ENCODE data around the gene KLHDC7B.

The KLHDC7B gene

GRCh38 chr22:50542416-50542927 is 3.2 kb upstream of the KLHDC7B start:
- H3K4me2 ChIP-seq (ENCODE audit: low read length) = peak overlapping the region; percentile 72
- H3K4me3 ChIP-seq (ENCODE audit: low read length) = peak overlapping the region; percentile 50
- no peaks in the 10 kb centered on the region for H3K9me2 ChIP-seq (replicated peaks; ENCODE audit: control insufficient read depth, low read length)
- no peaks in the 10 kb centered on the region for H3K36me3 ChIP-seq (ENCODE audit: control insufficient read depth, low read length)
- H3K9me3 ChIP-seq (ENCODE audit: control insufficient read depth, insufficient read depth, low read length) = no peaks in the 10 kb centered on the region
- peaks cover 37% of the 10 kb centered on the region for H3F3A ChIP-seq (ENCODE audit: control insufficient read depth, insufficient read depth)
- H4K20me1 ChIP-seq (ENCODE audit: control insufficient read depth, insufficient read depth, low read depth, low read length) = no peaks in the 10 kb centered on the region
- H3K4me1 ChIP-seq (ENCODE audit: control insufficient read depth, low read length) = peaks cover 70% of the 10 kb centered on the region
- H3K79me2 ChIP-seq (ENCODE audit: control insufficient read depth, low read length) = no peaks in the 10 kb centered on the region
- no peaks in the 10 kb centered on the region for H3K27me3 ChIP-seq (ENCODE audit: control insufficient read depth, low read length)
- peak overlapping the region; percentile 94 for H3K27ac ChIP-seq (ENCODE audit: low read depth, low read length)
- TF ChIP-seq EZH2phosphoT487 (IDR thresholded peaks at IDR 0.05; ENCODE audit: borderline replicate concordance, low read length) = no peak
- peak; percentile 20 for TF ChIP-seq CTCF (IDR thresholded peaks at IDR 0.05; ENCODE audit: low read depth, low read length, poor library complexity, severe bottlenecking)

GRCh38 chr22:50544078-50544745 is 1.5 kb upstream of the KLHDC7B start:
- H3K9me3 ChIP-seq (ENCODE audit: control insufficient read depth, insufficient read depth, low read length) = no peaks in the 10 kb centered on the region
- no peaks in the 10 kb centered on the region for H3K79me2 ChIP-seq (ENCODE audit: control insufficient read depth, low read length)
- peaks cover 67% of the 10 kb centered on the region for H3K4me1 ChIP-seq (ENCODE audit: control insufficient read depth, low read length)
- peak overlapping the region; percentile 42 for H3K4me3 ChIP-seq (ENCODE audit: low read length)
- peak; percentile 83 for TF ChIP-seq CTCF (IDR thresholded peaks at IDR 0.05; ENCODE audit: low read depth, low read length, poor library complexity, severe bottlenecking)
- no peak for TF ChIP-seq EZH2phosphoT487 (IDR thresholded peaks at IDR 0.05; ENCODE audit: borderline replicate concordance, low read length)
- no peaks in the 10 kb centered on the region for H3K36me3 ChIP-seq (ENCODE audit: control insufficient read depth, low read length)
- H3K4me2 ChIP-seq (ENCODE audit: low read length) = peak overlapping the region; percentile 55
- H3K27me3 ChIP-seq (ENCODE audit: control insufficient read depth, low read length) = no peaks in the 10 kb centered on the region
- H3F3A ChIP-seq (ENCODE audit: control insufficient read depth, insufficient read depth) = peaks cover 36% of the 10 kb centered on the region
- H3K9me2 ChIP-seq (replicated peaks; ENCODE audit: control insufficient read depth, low read length) = no peaks in the 10 kb centered on the region
- H4K20me1 ChIP-seq (ENCODE audit: control insufficient read depth, insufficient read depth, low read depth, low read length) = no peaks in the 10 kb centered on the region
- H3K27ac ChIP-seq (ENCODE audit: low read depth, low read length) = no peak overlapping the region

DNA sequence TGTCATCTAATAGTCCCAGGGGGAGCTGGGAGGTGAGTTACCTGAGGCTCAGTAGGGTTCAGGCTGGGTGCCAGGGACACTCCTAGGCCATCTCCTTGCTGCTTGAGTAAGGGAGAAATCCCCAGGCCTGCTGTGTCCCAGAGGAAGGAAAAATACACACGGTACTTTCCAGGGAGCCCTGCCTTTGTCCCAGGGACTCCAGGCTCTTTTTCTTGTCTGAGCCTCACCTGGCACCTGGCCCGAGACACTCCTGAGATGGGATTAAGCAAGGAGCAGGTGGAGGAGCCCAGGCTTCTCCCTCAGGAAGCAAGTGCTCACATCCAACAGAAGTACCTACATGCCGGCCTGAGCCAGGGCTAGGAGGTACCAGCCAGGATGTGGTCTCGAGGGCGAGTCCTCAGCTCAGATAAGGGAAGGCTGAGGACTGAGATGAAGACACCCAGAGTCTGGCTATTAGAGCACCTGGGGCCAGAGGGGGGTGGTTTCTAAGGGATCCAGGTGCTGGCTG is 899 bp upstream of the KLHDC7B start:
- Histone ChIP-seq H4K20me1 (ENCODE audit: control insufficient read depth, insufficient read depth, low read depth, low read length) (no peaks in the 10 kb centered on the region), H3F3A (ENCODE audit: control insufficient read depth, insufficient read depth) (peaks cover 32% of the 10 kb centered on the region), H3K27me3 (ENCODE audit: control insufficient read depth, low read length) (no peaks in the 10 kb centered on the region), H3K36me3 (ENCODE audit: control insufficient read depth, low read length) (no peaks in the 10 kb centered on the region), H3K9me3 (ENCODE audit: control insufficient read depth, insufficient read depth, low read length) (no peaks in the 10 kb centered on the region), H3K9me2 (replicated peaks; ENCODE audit: control insufficient read depth, low read length) (no peaks in the 10 kb centered on the region), H3K4me1 (ENCODE audit: control insufficient read depth, low read length) (peaks cover 67% of the 10 kb centered on the region), H3K4me2 (ENCODE audit: low read length) (peak overlapping the region; percentile 55), H3K27ac (ENCODE audit: low read depth, low read length) (no peak overlapping the region), H3K4me3 (ENCODE audit: low read length) (peak overlapping the region; percentile 42), H3K79me2 (ENCODE audit: control insufficient read depth, low read length) (no peaks in the 10 kb centered on the region)
- no peak for TF ChIP-seq EZH2phosphoT487 (IDR thresholded peaks at IDR 0.05; ENCODE audit: borderline replicate concordance, low read length)
- TF ChIP-seq CTCF (IDR thresholded peaks at IDR 0.05; ENCODE audit: low read depth, low read length, poor library complexity, severe bottlenecking) = no peak

All from DOHH2 (cell line).